GM21367 (cell line): Measurements from ENCODE around the gene MYMX.

Experiments
- ATAC-seq: cut with Tn5 transposase; IDR thresholded peaks from one replicate; pipeline ENCODE4 v1.9.1; 2021; ENCODE audit not compliant: unreplicated experiment

The MYMX gene

DNA sequence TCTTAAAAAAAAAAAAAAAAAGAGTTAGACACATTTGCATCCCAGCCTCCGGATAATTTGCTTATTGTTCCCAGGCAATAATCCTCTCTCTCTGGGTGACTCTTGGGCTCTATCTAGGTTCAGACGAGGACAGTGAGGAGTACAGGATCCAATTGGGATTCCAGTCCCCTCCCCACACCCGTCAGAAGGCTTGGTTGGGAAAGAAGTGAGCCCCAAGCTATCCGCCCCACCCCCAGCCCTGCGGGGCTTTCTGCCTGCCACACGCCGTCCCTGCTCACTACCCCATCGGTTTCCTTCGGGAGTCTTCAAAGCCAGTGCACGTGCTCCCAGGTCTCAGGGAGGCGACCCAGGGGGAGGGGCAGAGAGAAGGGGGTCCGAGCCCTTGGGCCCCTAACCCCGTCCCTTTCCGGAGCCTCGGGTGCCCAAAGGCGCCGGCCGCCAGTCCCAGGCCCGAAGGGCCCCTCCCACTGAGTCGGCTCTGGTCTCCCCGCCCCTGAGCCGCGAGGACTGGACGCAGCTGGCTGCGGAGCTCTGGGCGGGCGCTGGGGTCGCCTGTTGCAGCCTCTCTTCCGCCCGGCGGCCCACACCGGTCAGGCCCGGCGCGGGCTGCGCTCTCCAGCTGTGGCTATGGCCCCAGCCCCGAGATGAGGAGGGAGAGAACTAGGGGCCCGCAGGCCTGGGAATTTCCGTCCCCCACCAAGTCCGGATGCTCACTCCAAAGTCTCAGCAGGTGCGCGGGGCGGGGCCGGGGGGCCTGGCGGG lies 2.5 kb downstream of the MYMX start:
- ATAC-seq, result no peak

DNA sequence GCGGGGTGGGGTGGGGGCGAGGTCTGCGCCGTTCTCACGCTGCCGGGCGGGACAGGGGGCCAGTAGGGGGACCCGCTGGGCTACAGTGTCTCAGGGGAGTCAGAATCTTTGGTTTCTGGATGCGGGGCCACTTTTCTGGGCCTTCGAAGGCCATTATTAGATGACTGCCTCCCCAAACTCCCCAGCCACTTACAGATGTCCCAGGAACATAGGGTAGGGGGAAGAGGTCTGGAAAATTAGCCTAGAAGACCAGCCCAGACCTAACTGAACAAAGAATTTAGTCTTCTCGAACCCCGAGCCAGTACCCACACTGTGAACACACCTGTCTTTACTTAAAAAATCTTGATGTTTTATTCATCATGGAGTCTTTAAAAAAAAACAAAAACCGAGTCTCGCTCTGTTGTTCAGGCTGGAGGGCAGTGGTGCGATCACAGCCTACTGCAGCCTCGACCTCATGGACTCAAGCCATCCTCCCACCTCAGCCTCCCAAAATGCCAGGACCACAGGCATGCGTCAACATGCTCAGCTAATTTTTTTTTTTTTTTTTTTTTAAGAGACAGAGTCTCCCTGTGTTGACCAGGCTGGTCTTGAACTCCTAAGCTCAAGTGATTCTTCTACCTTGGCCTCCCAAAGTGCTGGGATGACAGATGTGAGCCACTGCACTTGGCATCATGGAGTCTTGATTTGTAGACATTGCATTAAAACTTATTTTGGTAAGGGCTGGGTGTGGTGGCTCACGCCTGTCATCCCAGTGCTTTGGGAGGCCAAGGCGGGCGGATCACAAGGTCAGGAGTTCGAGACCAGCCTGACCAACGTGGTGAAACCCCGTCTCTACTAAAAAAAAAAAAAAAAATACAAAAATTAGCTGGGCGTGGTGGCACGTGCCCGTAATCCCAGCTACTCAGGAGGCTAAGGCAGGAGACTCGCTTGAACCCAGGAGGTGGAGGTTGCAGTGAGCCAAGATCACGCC lies 3.4 kb downstream of the MYMX start:
- ATAC-seq, result no peak

DNA sequence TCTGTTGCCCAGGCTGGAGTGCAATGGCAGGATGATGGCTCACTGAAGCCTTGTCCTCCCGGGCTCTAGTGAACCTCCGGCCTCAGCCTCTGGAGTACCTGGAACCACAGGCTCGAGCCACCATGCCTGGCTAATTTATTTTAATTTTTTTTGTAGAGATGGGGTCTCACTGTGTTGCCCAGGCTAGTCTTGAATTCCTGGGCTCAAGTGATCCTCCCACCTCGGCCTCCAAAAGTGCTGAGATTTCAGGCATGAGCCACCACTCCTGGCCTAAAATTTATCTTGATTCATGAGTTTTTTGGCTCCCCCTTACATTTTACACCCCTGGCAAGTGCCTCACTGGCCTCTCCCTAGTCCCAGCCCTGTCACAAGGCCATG lies 4.2 kb downstream of the MYMX start:
- ATAC-seq, result no peak

DNA sequence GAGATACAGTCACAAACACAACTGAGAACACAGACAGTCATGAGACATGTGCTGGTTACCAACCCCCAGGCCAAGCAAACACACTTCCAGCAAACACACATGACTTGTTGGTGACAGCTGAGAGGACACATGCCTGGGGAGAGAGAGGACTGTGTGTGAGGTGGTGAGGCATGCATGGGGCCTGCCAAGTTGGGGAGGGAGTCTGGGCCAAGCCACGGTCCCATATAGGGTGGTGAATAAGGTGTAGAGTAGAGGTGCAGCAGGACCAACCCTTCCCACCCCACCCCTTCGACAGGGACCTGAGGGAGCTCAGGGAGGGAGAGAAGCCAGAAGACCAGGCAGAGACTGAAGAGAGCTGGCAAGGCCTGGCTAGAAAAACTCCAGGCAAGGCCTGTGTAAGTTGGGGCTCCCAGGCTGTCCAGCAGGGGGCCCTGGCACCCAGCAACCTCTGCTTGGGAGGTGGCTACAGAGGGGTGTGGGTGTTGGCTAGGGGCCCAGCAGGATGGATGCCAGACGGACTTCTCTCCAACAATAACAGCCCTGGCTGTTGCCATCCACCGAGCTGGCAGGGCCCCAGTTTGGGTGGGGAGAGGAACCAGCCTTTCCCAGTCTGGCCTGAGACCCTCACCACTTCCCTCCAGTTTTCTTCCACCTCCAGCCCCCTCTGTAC lies 4.7 kb downstream of the MYMX start:
- peak; percentile 42 for ATAC-seq

DNA sequence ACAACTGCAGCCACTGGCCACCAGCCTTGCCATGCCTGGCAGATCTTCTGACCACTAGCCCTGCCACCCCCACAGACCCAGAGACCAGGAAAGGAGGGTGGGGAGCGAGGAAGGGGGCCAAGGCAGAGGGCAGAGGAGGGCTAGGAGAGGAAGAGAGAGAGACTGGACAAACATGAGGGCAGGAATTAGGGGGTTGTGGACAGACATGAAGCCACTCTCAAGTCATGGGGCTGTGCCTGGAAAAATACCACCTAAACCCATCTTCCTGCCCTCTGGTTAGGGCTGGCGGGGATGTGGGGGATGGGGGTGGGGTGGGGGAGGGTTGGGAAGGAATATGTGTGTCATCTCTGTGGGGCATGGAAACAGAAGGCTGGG lies 5.2 kb downstream of the MYMX start:
- no peak for ATAC-seq

DNA sequence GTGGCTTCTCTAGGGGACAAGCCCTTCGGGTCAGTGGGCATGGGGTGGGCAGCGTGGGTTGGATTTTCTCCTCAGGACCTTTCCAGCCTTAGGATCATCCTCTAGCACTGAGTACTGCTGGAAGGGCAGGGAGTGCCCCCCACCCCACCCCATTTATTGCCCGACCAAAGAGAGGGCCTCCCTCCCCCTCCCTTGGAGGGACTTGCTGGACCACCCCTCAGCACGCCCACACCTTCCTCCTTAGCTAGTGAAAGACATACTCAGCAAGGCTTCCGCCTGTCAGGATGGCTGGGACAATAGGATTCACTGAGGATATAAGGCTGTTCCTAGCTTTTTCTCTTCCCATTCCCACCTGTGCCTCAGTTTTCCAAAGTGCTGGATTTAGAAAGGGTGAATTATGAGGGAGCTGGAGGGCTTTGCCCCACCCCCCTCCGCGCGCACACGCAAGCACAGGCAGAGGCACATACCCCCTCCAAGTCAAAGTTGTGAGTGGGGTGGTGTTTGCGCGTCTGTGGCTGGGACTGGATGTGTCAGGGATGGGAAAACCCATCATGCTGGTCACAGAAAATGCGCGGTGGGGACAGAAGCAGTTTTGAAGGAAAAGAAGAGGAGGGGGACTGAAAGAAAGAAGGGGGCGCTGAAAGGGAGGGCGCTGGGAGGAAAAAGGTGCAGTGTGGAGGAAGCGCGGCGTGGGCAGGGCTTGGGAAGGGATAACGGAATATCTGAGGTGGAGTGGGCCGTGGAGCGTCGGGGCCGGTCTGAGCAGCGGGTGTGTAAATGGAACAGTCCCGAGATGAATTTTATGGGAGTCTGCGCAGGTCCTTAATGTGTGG lies 6.0 kb downstream of the MYMX start:
- peak; percentile 3 for ATAC-seq

- ATAC-seq, result peak; percentile 49
Measured at GRCh38 chr6:44223319-44224028, 6.7 kb downstream of the MYMX start, which contains the start of gene SLC29A1. SLC29A1 (plus strand) TSS chr6:44223595; CDS start chr6:44227314, 3,719 bp downstream.

DNA sequence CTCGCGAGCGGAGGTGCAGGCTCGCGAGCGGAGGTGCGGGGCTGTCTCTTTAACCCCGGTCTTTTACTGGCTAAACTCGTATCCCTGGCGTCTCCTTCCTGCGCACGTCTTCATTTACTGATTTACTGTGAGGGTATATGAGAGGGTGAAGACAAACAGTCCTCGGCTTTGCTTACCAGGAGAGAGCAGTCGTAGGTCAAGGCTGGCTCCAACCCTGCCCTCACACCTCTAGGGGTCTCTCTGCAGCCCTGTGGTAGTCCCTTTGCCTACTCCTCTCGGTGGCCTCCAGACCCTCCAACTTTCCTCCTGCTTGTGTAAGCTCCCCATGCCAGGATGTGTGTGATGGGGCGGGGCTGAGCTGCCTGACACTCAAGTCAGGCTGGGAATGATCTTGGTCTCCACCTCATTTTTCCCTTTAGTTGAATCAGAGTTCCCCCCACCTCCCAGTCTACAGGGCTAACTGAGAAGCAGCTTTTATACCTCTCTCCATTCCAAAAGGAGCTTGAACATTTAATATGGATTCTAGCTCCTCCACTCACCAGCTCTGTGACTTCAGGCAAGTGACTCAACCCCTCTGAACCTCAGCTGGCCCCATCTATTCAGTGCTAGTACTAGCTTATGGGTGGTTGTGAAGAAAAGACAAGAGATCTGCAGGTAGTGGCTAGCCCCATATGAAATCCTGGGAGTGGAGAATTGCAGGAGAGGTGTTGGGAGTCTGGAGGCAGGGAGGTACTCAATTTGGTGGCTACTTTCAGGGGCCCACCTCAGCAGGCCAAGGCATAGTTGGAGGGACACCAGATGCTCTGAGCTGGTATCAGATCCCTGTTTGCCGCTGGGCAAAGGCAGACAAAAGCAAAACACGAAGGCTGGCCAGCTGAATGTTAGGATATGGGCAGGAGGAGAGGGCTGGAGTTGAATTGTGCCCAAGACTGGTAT lies 7.6 kb downstream of the MYMX start:
- ATAC-seq, result no peak

DNA sequence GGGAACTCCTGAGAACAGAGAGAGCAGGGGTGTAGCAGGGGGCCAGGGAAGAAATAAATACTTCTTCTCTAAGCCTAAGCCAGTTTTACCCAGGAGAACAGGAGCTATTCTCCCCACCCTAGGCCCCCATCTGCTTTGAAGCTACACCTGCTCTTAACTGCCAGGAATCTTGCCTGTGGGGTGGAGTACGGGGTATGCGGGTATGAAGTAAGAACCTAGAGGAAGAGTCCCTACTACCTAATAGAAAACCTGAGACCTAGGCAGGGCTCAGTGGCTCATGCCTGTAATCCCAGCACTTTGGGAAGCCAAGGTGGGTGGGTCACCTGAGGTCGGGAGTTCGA lies 8.2 kb downstream of the MYMX start:
- ATAC-seq, result no peak

DNA sequence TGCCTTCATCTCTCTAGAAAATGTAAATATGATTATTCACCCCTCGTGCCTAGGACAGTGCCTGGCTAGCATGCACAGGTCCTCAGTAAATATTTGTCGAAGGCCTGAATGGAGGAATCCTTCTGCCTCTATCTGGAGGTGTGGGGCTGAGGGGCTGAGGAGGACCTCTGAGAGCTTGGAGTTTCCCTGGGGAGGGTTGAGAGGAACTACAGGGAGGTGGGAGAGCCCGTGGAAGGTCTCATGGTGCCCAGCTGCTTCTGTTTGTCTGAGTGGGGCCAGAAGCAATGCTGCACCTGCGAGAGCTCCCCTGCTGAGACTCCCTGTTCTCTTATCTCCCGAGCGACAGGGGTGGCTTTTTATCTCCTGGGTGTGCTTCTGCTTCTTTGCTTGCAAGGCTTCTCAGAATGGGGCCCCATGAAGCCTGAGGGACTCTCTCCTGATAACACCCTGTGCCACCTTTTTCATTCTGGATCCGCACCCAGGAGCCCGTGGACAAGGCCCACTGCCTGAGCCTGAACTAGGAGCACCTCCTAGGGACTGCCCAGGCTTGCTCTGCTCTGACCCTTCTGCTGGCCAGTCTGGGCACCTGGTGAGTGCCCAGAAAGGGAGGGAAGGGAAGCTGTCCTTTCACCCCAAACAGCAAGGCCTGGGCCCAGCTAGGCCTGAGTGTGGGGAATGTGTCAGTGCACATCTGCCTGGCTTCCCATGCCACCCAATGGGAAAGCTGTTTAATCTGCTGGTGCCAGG lies 9.0 kb downstream of the MYMX start:
- no peak for ATAC-seq

- no peak for ATAC-seq
Measured at GRCh38 chr6:44226368-44227147, 9.8 kb downstream of the MYMX start.

DNA sequence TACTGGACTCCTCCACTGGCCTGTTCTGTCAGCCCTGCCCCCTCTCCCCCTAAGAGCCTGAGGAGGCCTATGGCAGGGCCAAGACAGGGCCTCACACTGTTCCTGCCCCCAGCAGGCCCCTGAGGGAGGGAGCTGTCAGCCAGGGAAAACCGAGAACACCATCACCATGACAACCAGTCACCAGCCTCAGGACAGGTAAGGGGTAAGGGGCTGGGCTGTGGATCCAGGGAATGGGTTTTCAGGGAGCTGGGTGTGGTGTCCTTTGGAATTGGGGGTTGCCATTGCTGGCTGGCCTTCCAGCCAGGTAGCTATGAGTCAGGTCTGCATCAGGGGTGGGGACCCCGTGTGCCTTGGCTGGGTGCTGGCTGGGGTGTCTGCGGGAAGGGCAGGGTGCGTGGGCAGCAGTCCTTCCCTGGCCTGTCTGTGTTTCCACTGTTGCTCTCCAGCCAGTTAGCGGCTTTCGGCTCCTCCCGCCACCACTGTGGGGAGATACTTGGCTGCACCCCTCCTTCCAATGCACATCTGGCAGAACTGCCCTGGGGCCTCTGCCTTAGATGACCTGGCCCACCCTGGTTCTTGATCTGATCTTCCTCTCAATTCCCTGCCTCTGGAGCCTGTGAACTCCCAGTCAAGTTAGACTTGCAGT lies 10.5 kb downstream of the MYMX start:
- ATAC-seq, result no peak

DNA sequence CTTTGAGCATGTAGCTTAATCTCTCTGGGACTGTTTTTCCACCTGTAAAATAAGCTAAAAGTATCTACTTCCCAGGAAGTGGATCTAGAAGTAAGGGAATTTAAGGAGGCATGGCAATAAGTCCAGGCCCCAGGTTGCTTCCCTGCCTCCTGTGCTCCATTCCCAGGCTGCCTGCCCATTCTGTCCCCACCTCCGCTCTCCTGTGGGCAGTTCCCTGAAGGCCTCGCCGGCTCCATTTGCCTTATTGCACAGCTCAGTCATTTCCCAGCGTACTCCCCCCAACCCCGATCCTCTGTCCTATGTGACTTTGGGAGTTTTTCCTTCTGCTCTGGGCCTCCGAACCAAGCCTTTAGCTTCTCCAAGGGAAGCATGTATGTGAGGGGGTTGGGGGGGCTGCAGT lies 11.3 kb downstream of the MYMX start:
- no peak for ATAC-seq

DNA sequence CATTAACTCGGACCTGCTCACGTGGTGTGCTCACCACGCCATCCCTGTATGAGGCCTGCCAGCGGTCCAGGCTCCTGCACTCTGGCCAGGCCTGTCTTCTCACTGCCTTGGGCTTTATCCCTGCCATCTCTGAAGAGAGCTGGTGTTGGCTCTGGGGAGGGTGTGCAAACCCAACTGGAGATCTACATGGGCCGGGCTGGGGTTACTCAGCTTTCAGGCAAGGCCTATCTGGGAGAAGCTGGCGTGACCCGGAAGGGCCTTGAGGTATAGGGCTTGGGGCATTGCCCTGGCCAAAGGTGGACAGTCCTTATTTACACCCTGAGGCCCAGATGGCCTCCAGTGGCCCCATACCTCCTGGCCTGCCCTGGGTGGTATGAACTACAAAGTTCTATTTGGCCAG lies 11.7 kb downstream of the MYMX start:
- no peak for ATAC-seq

DNA sequence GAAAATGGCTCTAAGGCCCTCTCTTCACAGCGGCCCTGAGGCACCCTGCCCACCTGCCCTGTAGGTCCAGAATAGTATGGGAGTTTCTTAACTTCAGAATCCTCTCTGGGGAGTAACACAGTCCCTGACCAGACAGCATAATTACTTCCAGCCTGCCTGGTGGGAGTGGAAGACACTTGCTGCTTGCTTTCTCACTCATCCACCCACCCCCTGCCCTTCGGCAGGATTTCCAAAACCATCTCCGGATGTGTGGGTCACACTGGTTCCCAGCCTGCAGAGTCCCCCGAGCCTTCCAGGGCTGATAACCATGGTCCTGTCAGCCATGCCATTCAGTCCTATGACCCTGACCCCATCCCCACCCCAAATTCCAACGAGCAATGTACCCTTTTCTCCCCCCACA lies 12.1 kb downstream of the MYMX start:
- no peak for ATAC-seq

- no peak for ATAC-seq
Measured at GRCh38 chr6:44229376-44230033, 12.8 kb downstream of the MYMX start.
